HEK293 (cell line): Measurements from ENCODE around the gene CXCL14.

Source experiments
- CTCF ChIA-PET: fragments of 350-600 bp; formaldehyde crosslinking; extraction: SDS; loops from one replicate; lab custom pipeline; 2021; ENCODE audit warnings: antibody characterized with exemption; lab: Yijun Ruan, JAX
- POLR2A ChIA-PET: fragments of 300-600 bp; formaldehyde crosslinking; extraction: SDS; loops from one replicate; lab custom pipeline; 2020; ENCODE audit warnings: antibody characterized with exemption, inconsistent platforms; lab: Yijun Ruan, JAX
- H3K27ac ChIP-seq: fragments of 200-500 bp; sonication (Bioruptor generic); 2 replicates; pipeline ENCODE4 v1.5.1; 2014; ENCODE audit warnings: low read depth, low read length, control low read depth, inconsistent platforms; ENCODE audit errors: extremely low read depth
- H3K36me3 ChIP-seq, 2 experiments: fragments of 200-500 bp in 1 of 2; sonication (Bioruptor generic) in 1 of 2; 1 replicate in 1 of 2; 2 replicates in 1 of 2; pipeline ENCODE4 v1.5.1; 2014 to 2017; ENCODE audit warnings: inconsistent platforms in 2 of 2, low read length in 2 of 2; ENCODE audit not compliant: control insufficient read depth in 2 of 2, insufficient read depth in 1 of 2
- H3K4me1 ChIP-seq: fragments of 200-500 bp; sonication (Bioruptor generic); 2 replicates; pipeline ENCODE4 v1.5.1; 2014; ENCODE audit warnings: mild to moderate bottlenecking, low read length, inconsistent platforms; ENCODE audit not compliant: control insufficient read depth, insufficient read depth
- H3K4me3 ChIP-seq: 2 replicates; pipeline ENCODE4 v1.5.1; 2011; ENCODE audit warnings: low read depth, mild to moderate bottlenecking, control low read depth, low read length, moderate library complexity
- H3K9me3 ChIP-seq: fragments of 200-500 bp; sonication (Bioruptor generic); 2 replicates; pipeline ENCODE4 v1.5.1; 2014; ENCODE audit warnings: low read depth, low read length, inconsistent platforms; ENCODE audit not compliant: control insufficient read depth, insufficient read depth
- ATF2 ChIP-seq: fragments of 450-650 bp; formaldehyde crosslinking; IDR thresholded peaks from 2 replicates; pipeline ENCODE4 v1.5.1; 2016; ENCODE audit warnings: missing biosample characterization, missing genetic modification characterization, low read depth
- GLI4 ChIP-seq: fragments of 450-650 bp; formaldehyde crosslinking; IDR thresholded peaks from 2 replicates; pipeline ENCODE4 v1.5.1; 2016; ENCODE audit warnings: missing biosample characterization, missing genetic modification characterization
- IKZF3 ChIP-seq: fragments of 450-650 bp; IDR thresholded peaks from 2 replicates; pipeline ENCODE4 v1.5.0; 2018; ENCODE audit warnings: missing biosample characterization, mild to moderate bottlenecking, missing genetic modification characterization, moderate library complexity
- KLF1 ChIP-seq: fragments of 450-650 bp; formaldehyde crosslinking; IDR thresholded peaks from 2 replicates; pipeline ENCODE4 v1.5.1; 2016; ENCODE audit warnings: missing biosample characterization, missing genetic modification characterization
- MYNN ChIP-seq: fragments of 450-650 bp; formaldehyde crosslinking; IDR thresholded peaks from 2 replicates; pipeline ENCODE4 v1.5.1; 2016; ENCODE audit warnings: missing biosample characterization, missing genetic modification characterization, borderline replicate concordance
- MZF1 ChIP-seq: fragments of 450-650 bp; formaldehyde crosslinking; IDR thresholded peaks from 2 replicates; pipeline ENCODE4 v1.5.1; 2017; ENCODE audit warnings: missing biosample characterization, missing genetic modification characterization, borderline replicate concordance
- ZNF223 ChIP-seq: fragments of 450-650 bp; formaldehyde crosslinking; IDR thresholded peaks from 2 replicates; pipeline ENCODE4 v1.5.1; 2016; ENCODE audit warnings: missing biosample characterization, missing genetic modification characterization
- ZNF324 ChIP-seq: fragments of 450-650 bp; formaldehyde crosslinking; IDR thresholded peaks from 2 replicates; pipeline ENCODE4 v1.5.1; 2016; ENCODE audit warnings: missing biosample characterization, missing genetic modification characterization
- ZNF354C ChIP-seq: fragments of 450-650 bp; formaldehyde crosslinking; IDR thresholded peaks from 2 replicates; pipeline ENCODE4 v1.5.1; 2016; ENCODE audit warnings: missing biosample characterization, missing genetic modification characterization, low read depth, borderline replicate concordance
- ZNF394 ChIP-seq: fragments of 450-650 bp; formaldehyde crosslinking; IDR thresholded peaks from 2 replicates; pipeline ENCODE4 v1.5.1; 2016; ENCODE audit warnings: missing biosample characterization, missing genetic modification characterization, mild to moderate bottlenecking, moderate library complexity, borderline replicate concordance
- ZNF510 ChIP-seq: fragments of 450-650 bp; formaldehyde crosslinking; IDR thresholded peaks from 2 replicates; pipeline ENCODE4 v1.5.1; 2018; ENCODE audit warnings: mild to moderate bottlenecking, missing genetic modification characterization, missing biosample characterization; ENCODE audit not compliant: insufficient replicate concordance
- ZNF514 ChIP-seq: fragments of 450-650 bp; formaldehyde crosslinking; IDR thresholded peaks from 2 replicates; pipeline ENCODE4 v1.5.1; 2016; ENCODE audit warnings: missing biosample characterization, missing genetic modification characterization
- ZNF529 ChIP-seq: fragments of 450-650 bp; formaldehyde crosslinking; IDR thresholded peaks from 2 replicates; pipeline ENCODE4 v1.5.1; 2017; ENCODE audit warnings: missing genetic modification characterization, missing biosample characterization; ENCODE audit not compliant: insufficient replicate concordance
- ZNF623 ChIP-seq: fragments of 450-650 bp; formaldehyde crosslinking; IDR thresholded peaks from 2 replicates; pipeline ENCODE4 v1.5.1; 2016; ENCODE audit warnings: missing biosample characterization, missing genetic modification characterization
- ZNF629 ChIP-seq: fragments of 450-650 bp; formaldehyde crosslinking; IDR thresholded peaks from 2 replicates; pipeline ENCODE4 v1.5.1; 2017; ENCODE audit warnings: missing biosample characterization, missing genetic modification characterization
- ZNF747 ChIP-seq: fragments of 450-650 bp; formaldehyde crosslinking; IDR thresholded peaks from 2 replicates; pipeline ENCODE4 v1.5.1; 2016; ENCODE audit warnings: missing biosample characterization, missing genetic modification characterization
- TF ChIP-seq, protein P1 (sequence below): fragments of 450-650 bp; formaldehyde crosslinking; IDR thresholded peaks from 2 replicates; pipeline ENCODE4 v1.5.1; 2016; ENCODE audit warnings: missing biosample characterization, missing genetic modification characterization

CXCL14 gene

GRCh38 chr5:135543001-135543484, 35.7 kb downstream of the CXCL14 start (continued):
- TF ChIP-seq, protein P1, sequence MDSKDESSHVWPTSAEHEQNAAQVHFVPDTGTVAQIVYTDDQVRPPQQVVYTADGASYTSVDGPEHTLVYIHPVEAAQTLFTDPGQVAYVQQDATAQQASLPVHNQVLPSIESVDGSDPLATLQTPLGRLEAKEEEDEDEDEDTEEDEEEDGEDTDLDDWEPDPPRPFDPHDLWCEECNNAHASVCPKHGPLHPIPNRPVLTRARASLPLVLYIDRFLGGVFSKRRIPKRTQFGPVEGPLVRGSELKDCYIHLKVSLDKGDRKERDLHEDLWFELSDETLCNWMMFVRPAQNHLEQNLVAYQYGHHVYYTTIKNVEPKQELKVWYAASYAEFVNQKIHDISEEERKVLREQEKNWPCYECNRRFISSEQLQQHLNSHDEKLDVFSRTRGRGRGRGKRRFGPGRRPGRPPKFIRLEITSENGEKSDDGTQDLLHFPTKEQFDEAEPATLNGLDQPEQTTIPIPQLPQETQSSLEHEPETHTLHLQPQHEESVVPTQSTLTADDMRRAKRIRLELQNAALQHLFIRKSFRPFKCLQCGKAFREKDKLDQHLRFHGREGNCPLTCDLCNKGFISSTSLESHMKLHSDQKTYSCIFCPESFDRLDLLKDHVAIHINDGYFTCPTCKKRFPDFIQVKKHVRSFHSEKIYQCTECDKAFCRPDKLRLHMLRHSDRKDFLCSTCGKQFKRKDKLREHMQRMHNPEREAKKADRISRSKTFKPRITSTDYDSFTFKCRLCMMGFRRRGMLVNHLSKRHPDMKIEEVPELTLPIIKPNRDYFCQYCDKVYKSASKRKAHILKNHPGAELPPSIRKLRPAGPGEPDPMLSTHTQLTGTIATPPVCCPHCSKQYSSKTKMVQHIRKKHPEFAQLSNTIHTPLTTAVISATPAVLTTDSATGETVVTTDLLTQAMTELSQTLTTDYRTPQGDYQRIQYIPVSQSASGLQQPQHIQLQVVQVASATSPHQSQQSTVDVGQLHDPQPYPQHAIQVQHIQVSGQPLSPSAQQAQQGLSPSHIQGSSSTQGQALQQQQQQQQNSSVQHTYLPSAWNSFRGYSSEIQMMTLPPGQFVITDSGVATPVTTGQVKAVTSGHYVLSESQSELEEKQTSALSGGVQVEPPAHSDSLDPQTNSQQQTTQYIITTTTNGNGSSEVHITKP (tag by site-specific recombination): no peak
- TF ChIP-seq ZNF629 (tag by site-specific recombination) (no peak), MZF1 (tag by site-specific recombination) (no peak), ZNF514 (tag by site-specific recombination) (no peak), ZNF510 (no peak), ZNF223 (tag by site-specific recombination) (no peak), GLI4 (tag by site-specific recombination) (no peak)

- POLR2A ChIA-PET: no interaction called here
- CTCF ChIA-PET: interaction anchor here (0.6 to 4.6 kb wide), 8 partner anchors 9 to 288 kb away, joined by 3 to 29 read pairs (median 4); no protein-coding TSS in a partner anchor
These were observed 36.8 kb downstream of the CXCL14 start for GRCh38 chr5:135541807-135542502.

GRCh38 chr5:135539430-135540005, 39.3 kb downstream of the CXCL14 start:
- ChIA-PET CTCF (interaction anchor here (1.7 to 4.6 kb wide), 4 partner anchors 12 to 77 kb away, joined by 6 to 29 read pairs (median 12); no protein-coding TSS in a partner anchor), POLR2A (no interaction called here)
- no peak overlapping the region for H3K27ac ChIP-seq
- no peaks in the 10 kb centered on the region for H3K9me3 ChIP-seq
- no peak for TF ChIP-seq ZNF623 (tag by site-specific recombination)
- TF ChIP-seq ZNF529 (tag by site-specific recombination): no peak
- no peak for TF ChIP-seq ZNF354C (tag by site-specific recombination)
- no peak for TF ChIP-seq ZNF324 (tag by site-specific recombination)
- TF ChIP-seq ZNF394 (tag by site-specific recombination): no peak
- TF ChIP-seq ATF2 (tag by site-specific recombination): no peak
- TF ChIP-seq MYNN (tag by site-specific recombination): no peak
- no peak overlapping the region for H3K4me3 ChIP-seq
- H3K4me1 ChIP-seq: no peaks in the 10 kb centered on the region
- H3K36me3 ChIP-seq: no peaks in the 10 kb centered on the region

More at GRCh38 chr5:135541807-135542502, 36.8 kb downstream of the CXCL14 start:
- no peak overlapping the region for H3K27ac ChIP-seq
- no peaks in the 10 kb centered on the region for H3K36me3 ChIP-seq
- no peaks in the 10 kb centered on the region for H3K4me1 ChIP-seq
- no peak for TF ChIP-seq IKZF3 (tag by site-specific recombination)
- peak; percentile 71 for TF ChIP-seq KLF1
- TF ChIP-seq ZNF354C (tag by site-specific recombination): no peak
- no peak for TF ChIP-seq GLI4 (tag by site-specific recombination)
- TF ChIP-seq ZNF747 (tag by site-specific recombination): no peak
- H3K9me3 ChIP-seq: no peaks in the 10 kb centered on the region
- no peak overlapping the region for H3K4me3 ChIP-seq
